Head of caudate nucleus (tissue), 42 donors: ENCODE measurements around the gene WNT5A.

ENCODE experiments used
- DNase-seq, 42 donors: peaks; one replicate each; pipeline versions ENCODE4 v3.0.0 to v3.0.0-alpha.2; 2020 to 2021; ENCODE audit warnings: mixed read lengths in 7 of 42
- intact Hi-C: fragments of 100-400 bp; cut with DNase I; formaldehyde crosslinking; loops from one replicate; pipeline ENCODE4 v1.15.0; 2022

Gene WNT5A

DNA sequence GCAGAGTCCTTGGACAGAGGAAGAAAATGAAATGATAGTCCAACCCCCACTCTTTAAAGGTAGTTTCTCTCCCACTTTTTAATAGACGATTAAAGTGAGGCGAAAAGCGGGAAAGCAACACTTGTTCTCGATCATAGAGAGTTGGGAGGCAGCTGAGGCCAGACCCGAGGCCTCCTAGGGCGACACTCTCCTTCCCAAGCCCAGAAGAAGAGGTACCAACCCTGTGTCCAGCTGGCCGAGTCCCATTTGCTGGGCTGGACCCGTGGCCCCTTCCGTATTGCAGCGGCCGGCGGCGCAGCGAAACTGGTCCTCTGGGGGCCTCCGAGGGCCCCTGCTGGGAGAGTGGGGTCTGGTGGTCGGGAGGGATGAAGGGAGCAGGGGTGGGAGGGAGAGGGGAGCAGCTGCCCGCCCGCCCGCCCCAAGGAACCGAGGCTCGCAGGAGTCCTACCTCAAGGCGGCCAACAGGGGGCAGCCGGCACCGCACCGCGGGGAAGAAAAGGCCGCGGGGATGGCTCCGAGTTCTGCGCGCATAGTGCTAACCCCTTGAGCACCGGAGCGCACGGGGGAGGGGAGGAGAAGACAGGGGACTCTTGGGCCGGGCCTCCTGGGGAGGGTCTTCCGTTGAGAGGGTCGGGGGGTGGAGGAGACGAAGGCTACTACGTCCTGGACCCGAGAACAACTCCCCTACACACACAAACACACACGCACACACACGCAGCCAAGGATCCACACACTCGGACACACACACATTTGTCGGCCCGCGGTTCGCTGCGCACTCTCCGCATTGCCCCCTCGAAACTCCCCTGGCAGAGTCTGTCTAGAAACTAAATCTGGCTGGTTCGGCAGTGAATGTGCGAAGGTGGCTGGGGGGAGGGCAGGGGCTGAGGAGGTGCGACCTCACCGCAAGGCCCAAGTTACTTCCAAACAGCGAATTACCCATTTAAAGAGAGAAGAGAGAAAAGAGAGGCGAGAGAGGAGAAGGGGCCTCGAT, 2.0 kb downstream of the WNT5A start:
- intact Hi-C loops: loop anchor here (10.0 kb wide), 1 partner anchor 770 kb away; no protein-coding TSS in a partner anchor
- peak in 40 of 42 donors; percentile 67 to 91 (median 79) for DNase-seq

DNA sequence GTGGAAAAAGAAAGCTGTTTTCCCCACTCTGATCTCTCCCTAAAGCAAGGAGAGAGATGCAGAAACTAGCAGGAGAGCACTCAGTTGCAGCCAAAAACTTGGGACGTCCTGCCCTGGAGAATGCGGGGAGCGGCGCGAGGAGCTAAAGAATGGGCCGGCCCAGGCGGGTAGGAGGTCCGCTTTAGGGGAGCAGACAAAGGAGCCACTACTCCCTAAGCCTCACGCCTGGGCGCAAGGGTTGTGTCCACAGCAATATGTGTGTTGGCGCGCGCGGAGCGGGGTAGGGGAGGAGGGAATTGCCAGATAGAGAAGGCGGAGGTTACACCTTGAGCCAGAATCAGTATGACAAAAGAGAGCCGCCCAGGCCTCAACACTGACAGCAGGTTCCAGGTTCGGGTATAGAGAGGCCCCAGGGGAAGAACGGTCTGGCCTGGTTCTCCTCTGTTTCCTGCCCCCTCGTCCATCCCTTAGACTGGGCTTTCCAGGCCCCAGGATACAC, 2.9 kb downstream of the WNT5A start:
- no peak for DNase-seq
- intact Hi-C loops: loop anchor here (10.0 kb wide), 1 partner anchor 771 kb away; no protein-coding TSS in a partner anchor

DNA sequence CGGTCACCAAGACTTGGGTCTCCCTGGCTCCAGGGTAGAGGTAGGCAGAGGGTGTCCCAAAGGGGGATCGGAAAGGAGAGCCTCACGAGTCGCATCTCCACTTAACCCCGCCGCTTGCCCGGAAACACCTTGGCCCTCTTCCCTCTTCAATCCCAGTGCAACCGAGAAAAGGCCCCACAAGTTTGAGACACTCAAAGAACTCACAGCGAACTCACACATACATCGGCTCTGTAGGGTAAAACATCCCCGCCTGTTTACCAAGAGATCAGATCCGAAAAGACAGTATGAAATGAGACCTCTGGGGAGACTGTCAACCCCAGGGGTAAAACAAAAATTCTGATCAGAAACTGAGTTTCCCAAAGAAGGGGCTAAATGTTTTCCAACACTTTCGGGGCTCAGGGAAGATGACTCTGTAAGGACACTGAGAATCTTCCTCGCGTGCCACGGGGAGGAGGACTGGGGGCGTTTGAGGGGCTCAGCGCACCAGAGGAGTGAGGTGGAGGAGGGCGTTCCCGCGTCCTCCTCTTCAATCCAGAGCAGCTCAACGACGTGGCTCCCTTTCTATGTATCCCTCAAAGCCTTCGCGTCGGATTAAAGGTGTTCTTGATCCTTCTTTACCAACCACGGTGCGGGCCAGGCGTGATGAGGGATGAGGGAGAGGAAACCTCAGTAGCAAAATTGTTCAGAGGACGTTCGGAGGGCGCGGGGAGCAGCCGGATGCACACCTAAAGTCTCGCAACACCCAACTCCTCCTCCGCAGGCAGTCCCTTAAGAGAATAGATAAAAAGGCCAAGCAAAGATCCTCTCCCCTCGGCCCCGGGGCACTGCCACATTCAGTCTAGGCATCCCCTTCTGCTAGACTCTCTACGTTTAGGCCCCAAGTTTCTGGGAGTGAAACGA, 3.7 kb downstream of the WNT5A start:
- intact Hi-C loops: loop anchor here (10.0 kb wide), 1 partner anchor 771 kb away; no protein-coding TSS in a partner anchor
- no peak for DNase-seq

DNA sequence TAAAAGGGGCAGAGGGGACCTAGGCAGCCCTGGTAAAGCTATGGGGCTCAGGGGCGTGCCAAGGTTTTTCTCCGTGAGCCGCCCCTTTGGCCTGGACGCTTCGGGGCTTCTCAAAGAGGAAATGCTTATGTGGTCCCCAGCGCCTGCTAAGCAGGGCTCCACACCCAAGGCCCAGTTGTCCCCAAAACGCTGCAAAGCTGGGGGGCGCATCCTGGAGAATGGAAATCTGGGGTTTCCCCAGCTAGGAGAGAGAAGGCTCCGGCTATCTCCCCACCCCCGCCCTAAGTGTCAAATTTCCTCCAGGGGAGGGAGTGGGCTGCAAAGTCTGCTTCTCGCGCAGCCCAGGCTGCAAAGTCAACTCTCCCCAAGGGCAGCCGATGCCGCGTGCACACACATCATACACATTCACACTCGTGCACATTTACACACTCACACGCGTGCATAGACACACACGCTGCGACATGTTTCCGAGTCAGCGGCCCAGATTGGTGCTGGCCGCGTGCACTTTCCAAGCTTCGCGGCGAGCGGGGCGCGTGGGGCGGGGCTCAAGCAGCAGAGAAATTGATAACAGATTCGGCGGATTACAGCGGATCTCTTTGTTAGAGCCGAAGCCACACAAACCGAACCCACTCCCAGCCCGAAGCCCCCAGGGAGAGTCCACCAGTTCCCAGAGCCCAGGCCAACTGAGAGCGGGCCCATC, 4.5 kb downstream of the WNT5A start:
- intact Hi-C loops: loop anchor here (10.0 kb wide), 1 partner anchor 772 kb away; no protein-coding TSS in a partner anchor
- no peak for DNase-seq

DNA sequence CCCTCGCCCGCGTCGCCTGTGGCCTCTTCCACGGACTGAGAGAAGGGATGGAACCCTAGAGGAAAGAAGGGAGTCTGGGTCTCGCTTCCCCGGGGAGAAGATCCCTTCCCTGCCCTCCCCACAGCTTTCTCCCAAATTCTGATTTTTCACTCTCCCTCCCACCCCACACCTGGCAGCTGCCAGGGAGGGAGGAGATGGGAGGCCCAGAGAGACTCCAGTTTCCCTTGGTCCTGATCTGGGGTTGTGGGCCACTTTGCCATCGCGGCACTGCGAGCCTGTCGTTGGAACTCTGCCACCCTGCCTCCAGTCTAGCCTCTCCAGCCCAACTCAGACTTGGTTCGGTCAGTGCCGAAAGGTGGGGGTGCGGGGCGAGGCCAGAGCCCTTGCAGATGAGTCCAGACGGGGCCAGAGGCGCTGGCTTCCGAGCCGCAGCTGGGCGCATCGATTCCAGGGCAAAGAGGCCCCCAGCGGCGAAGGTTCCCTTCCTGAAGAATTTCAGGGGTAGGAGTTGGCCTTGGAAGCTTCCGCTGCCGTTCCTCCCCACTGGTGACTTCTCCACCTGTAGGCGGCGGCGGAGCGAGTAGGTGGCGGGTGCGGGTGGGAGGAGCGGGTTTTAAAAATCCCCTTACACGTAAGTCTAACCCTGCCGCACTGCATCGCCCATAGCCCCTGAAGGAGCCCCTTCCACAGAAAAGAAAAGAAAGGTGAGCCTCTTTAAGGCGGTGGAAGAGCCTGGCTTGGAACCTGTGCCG, 5.2 kb downstream of the WNT5A start:
- intact Hi-C loops: loop anchor here (10.0 kb wide), 1 partner anchor 773 kb away; no protein-coding TSS in a partner anchor
- peak in 9 of 42 donors; percentile 19 to 54 (median 28) for DNase-seq

DNA sequence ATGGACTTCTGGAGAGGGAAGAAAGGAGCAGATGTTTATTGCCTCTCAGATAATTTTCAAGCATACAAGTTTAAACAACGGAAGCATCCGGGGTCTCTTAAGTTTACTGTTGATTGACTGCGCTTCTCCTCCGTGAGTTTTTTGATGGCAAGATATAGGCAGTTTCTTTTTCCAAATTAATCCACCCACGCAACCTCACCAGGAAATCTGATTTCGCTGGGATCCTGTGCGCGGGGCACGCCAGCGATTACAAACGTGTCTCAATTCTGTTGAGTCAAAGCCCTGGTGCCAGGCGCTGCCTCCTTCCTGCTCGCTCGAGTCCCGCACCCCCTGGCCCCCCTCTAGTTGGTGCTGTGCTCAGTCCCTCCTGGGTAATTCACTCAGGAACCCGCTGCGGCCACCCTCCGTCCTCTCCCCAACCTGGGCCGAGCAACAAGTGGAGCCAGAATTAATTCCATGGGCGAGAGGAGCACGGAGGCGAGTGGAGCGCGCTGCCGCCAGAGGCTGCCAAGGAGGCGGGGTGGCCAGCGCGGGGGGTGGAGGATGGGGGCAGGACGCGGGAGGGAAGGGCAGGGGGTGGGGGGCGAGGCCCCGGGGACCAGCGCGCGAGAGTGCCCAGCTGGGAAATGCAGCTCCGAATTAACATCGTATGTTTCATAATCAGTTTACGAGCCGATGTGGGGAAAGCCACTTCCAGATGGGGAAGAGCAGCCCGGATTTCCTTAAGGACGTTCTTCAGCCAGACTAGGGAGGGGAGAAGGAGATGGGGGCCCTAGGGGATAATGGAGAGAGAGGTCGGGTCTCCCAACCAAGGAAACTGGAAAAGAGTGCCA, 6.0 kb downstream of the WNT5A start:
- peak in 20 of 42 donors; percentile 8 to 60 (median 37) for DNase-seq
- intact Hi-C loops: loop anchor here (10.0 kb wide), 1 partner anchor 774 kb away; no protein-coding TSS in a partner anchor

DNA sequence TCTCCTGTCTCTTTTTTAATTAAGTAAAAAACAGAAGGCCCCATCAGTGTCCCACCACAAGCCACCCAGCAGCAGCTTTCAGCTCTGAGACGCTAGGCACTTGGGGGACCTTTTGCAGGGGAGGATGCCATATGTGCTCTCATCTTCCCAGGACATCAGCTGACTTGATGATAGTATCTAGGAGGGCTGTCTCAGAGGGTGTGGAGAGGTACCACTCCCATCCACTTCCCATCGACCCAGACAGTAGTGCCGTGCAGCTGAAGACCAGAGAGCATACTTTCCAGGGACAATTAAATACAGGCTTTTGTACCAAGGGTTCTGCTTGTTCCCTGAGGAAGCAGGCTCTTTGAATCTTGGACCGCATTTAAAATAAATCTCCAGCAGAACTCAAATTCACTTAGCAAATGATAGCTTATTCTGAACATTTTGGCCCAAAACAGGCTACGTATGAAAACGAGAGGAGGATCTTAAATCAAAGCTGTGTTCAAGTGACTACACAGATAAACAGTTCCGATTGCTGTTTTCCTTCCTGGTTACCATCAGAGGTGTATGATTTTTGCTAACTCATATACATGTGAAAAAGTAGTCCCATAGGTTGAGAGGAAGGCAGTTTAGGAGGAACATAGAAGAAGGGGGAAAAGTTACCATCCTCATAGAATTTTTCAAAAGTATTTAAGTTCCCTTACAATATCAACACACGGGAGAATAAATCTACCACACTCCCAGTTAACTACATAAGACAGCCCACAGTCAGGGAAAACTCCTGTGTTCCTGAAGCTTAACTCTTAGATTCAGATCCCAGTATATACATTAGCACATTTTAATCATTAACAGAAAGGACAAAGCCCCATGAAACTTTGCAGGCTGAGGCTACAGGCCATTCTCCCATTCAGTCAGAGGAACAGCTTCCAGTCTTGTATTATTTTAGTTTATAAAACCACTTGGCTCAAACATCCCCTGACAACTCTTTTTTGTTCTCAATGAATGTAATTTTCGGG, 9.5 kb downstream of the WNT5A start:
- intact Hi-C loops: no loop called here
- no peak for DNase-seq

DNA sequence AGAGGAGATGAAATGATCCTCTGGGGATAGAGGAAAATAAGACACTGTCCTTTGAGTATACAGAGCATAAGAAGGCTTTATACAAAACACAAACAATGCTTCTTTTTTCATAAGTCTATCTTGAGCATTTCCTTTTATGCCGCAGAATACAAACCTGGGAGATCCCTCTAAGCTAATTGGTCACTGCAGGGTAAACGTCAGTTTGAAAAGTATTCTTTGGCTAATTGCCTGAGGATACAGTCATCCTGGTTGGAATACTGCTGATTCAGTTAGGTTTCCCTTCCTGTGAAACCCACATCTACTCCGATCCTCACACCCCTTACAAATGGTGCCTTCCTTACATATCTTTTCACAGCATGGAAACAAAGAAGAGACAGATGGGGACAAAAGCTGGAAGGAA, 10.6 kb downstream of the WNT5A start:
- no peak for DNase-seq
- intact Hi-C loops: no loop called here

DNA sequence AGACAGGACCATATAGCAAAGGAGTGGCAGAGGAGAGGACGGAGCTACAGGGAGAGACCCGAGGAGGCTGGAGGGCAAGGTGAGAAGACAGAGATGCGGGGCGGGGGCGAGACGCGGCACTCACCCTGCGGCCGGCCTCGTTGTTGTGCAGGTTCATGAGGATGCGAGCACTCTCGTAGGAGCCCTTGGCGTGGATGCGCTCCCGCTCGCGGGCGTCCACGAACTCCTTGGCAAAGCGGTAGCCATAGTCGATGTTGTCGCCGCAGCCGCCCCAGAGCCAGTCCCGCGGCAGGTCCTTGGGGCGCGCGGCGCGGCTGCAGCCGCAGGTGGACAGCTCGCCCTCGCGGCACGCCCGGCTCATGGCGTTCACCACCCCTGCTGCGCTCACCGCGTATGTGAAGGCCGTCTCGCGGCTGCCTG, 12.9 kb downstream of the WNT5A start:
- intact Hi-C loops: no loop called here
- peak in 1 of 42 donors; percentile 36 for DNase-seq

DNA sequence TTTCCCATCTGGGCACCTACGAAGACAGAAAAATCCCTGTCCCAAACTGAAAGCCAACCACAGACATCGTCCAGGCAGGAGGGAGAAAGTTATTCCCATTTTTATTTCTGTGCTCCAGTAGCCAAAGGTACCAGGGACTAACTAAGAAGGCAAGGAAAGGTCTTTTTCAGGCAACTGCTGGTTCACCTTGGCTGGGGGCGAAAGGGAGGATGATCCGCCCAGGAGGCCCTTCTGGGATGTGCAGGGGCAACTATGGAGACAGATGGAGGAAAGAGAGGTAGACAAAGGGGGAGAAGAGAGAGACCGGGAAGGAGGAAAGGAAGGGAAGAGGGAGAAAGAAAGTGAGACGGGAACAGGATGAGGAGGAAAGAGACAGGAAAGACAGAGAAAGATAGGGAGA, 13.3 kb downstream of the WNT5A start:
- DNase-seq: peak in 1 of 42 donors; percentile 3
- intact Hi-C loops: no loop called here

DNA sequence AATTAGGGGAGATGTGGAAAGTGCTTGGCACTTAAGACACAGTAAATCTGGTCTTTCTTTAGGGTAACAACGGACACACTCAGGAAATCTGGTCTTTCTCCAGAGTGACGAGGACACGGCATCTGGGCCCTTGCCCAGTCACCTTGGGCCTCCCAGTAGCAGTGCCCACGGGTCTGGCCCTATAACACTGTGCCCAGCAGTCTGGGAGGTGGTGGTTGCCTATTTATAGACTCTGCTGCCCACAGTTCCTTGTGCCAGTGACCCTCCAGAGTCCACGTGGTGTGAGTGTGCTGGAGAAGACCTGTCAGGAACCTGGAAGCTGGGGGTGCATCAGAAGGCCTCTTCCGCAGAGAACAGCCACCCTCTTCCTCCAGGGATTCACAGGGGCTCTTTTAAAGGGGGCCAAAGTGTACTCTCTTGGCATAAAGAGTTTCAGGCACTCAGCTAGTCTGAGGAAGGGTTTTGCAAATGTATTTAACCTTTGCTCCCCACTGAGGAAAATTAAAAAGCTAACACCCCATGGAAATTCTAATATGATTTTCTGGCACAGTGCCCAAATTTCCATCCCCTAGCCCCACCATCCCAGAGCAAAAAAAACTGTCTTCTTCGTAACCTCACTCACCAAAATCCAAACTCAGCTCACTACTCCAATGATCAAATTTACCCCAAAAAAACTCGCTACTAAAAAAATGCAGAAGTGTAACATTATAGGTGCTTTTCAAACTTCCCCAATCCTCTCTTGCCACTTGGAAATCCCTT, 15.4 kb downstream of the WNT5A start:
- peak in 2 of 42 donors; percentile 33 to 42 for DNase-seq
- intact Hi-C loops: no loop called here

DNA sequence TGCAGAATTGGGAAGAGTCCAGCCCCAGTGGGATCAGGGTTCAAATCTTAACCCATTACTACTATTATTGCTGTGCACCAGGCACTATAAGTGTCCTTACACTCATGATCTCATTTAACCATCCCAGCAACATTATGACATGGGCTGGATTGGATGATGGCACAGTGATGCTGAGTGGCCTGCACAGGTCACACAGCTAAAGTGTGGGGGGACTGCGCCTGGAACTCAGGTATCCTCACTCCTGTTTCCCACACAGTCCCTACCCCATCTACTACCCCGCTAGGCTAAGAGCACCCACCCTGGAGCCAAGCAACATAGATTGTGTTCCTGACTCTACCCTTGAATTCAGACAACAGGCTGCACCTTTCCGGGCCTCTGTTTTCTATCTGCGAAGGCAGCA, 16.0 kb downstream of the WNT5A start:
- intact Hi-C loops: no loop called here
- DNase-seq: no peak

DNA sequence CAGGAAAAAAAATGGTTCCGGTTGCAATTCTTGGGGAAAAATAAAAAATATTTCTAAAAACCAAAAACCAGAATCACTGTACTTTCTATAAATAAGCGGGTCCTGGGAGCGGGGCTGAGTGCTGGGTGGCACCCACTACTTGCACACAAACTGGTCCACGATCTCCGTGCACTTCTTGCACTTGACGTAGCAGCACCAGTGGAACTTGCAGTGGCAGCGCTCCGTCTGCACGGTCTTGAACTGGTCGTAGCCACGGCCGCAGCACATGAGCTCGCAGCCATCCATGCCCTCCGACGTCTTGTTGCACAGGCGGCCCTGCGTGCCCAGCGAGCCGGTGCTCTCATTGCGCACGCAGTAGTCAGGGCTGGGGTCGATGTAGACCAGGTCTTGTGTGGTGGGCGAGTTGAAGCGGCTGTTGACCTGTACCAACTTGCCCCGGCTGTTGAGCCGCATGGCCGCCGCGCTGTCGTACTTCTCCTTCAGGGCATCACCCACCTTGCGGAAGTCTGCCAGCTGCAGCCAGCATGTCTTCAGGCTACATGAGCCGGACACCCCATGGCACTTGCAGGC, 17.1 kb downstream of the WNT5A start:
- DNase-seq: no peak
- intact Hi-C loops: no loop called here

DNA sequence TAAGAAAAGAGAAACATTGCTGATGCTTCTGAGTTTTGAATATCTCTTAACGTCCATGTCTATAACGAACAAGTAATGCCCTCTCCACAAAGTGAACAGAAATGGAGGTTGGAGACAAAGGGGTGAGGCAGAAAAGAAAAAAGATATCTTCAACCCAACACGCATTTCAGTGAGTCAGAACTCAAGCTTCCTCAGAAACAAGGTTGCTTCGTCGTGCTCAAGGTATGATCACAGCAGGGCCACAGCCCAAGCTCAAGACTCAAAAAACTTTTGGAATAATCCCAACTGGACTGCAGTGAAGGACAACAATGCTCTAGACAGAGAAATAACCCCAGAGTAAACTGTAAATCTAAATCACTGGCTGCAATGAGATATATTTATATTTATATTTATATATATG, 18.9 kb downstream of the WNT5A start:
- no peak for DNase-seq
- intact Hi-C loops: no loop called here

DNA sequence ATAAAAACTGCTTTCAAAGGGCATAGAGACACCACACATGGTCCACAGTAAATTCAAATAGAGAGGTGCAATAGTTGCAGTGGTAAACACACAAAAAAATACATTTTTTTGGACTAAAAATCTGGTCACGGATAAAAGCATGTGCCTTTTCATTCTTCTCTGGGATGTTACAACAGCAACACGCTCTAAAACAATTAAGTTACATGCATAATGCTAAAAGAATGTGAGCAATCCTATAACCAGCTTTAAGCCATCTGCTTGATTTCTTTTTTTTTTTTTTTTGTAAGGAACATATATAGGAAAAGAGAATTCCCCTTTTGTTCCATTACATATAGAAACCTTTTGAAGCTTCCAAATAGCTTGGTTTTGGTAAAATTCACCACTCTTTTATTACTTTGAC, 20.0 kb downstream of the WNT5A start:
- intact Hi-C loops: no loop called here
- DNase-seq: no peak
